Activated CD4-positive, CD25-positive, alpha-beta regulatory T cell treated with anti-CD3 and anti-CD28 coated beads, Interleukin-2, amount 50 U/mL, for 72 hours (primary cell): ENCODE data around the gene AMDHD2.
"Not testable (repeated sequence)": the region's sequence is repeated elsewhere in the genome, so short reads cannot be mapped to it uniquely, and the experiment has no call there.

Source experiments
- DNase-seq: peaks from one replicate; pipeline ENCODE4 v3.0.0; 2021

The AMDHD2 gene

DNA sequence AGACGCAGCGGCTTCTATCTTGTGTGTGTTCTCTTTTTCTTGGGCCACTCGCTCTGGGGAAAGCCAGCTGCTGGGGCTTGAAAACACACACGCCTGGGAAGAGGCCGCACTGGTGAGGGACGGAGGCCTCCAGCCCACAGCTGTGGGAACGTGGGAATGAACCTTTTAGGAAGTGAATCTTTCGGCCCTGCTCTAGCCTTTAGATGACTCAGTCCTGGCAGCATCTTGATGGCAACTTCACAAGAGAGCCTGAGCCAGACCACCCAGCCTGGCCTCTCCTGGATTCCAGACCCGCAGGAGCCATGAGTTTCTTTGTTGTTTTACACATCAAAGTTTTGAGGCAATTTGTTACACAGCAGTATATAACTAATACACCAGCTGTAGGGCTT is 15.4 kb downstream of the AMDHD2 start:
- DNase-seq, result no peak

- DNase-seq, result peak; percentile 91
These were observed 17.5 kb downstream of the AMDHD2 start, which contains the start of gene PDPK1 for GRCh38 chr16:2537451-2538379. PDPK1 (plus strand) TSS chr16:2538021; CDS start chr16:2538113, 92 bp downstream.

DNA sequence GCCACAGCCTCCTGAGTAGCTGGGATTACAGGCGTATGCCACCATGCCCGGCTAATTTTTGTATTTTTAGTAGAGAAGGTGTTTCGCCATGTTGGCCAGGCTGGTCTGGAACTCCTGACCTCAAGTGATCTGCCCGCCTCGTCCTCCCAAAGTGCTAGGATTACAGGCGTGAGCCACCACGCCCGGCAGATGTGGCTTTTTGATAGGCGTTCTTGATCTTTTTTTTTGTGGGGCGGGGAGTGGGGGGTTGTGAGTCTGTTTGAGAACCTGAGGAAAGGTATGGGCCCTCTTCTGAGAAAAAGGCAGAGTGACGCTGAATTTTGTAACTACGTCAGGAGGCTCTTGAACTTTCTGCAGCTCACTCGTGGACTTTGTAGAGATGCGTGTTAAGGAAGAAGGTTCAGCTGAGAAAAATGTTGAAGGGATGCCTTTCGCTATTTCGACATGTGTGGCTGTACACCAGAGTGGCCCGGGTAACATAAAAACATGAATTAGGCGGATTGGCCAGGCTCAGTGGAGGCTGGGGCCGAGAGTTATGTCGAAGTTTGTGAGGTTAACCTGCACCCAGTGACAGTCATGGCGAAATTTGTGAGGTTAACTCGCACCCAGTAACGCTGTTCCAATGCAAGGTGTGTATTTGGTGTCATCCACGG is 19.1 kb downstream of the AMDHD2 start:
- not testable (repeated sequence) for DNase-seq

- not testable (repeated sequence) for DNase-seq
These were observed 19.8 kb downstream of the AMDHD2 start for GRCh38 chr16:2539845-2540458.

- not testable (repeated sequence) for DNase-seq
These were observed 20.7 kb downstream of the AMDHD2 start for GRCh38 chr16:2540912-2541311.

- not testable (repeated sequence) for DNase-seq
These were observed 21.2 kb downstream of the AMDHD2 start for GRCh38 chr16:2541409-2541808.

DNA sequence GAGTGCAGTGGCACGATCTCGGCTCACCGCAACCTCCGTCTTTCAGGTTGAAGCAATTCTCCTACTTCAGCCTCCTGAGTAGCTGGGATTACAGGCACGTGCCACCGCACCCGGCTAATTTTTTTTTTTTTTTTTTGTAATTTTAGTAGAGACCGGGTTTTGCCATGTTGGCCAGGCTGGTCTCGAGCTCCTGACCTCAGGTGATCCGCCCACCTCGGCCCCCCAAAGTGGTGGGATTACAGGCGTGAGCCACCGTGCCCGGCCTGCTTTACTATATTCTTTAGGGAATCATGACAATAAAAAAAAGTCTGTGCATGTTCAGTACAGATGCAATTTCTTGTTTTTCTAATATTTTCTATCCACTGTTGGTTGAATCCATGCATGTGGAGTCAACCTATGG is 23.6 kb downstream of the AMDHD2 start:
- not testable (repeated sequence) for DNase-seq

DNA sequence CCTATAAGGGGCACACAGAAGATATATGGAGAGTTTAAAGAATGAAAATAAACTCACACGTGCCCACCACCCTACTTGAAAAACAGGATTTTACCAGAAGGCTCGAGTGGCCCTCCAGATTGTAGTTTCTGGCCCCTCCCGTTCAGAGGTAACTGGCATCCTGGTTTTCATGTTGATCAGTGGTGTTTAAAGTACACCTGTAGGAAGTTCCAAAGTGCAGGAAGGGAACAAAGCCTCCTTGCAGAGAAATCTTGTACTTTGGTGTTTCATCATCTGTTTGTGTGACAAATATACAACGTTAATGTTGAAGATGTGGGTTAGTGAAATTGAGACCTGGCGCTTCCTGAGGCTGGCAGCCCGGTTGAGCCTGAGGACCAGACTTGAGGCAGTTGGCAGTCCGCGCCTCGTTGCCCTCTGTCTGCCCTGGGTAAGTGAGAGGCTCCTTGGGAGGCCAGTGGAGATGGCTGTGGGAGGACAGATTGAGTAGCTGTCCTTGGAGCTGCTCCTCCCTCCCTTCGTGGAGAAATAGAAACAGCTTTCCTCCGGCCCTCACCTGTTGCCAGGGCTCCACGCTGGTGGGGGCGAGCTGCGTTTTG is 30.2 kb downstream of the AMDHD2 start:
- DNase-seq, result not testable (repeated sequence)

- not testable (repeated sequence) for DNase-seq
These were observed 31.3 kb downstream of the AMDHD2 start for GRCh38 chr16:2551420-2551889.

DNA sequence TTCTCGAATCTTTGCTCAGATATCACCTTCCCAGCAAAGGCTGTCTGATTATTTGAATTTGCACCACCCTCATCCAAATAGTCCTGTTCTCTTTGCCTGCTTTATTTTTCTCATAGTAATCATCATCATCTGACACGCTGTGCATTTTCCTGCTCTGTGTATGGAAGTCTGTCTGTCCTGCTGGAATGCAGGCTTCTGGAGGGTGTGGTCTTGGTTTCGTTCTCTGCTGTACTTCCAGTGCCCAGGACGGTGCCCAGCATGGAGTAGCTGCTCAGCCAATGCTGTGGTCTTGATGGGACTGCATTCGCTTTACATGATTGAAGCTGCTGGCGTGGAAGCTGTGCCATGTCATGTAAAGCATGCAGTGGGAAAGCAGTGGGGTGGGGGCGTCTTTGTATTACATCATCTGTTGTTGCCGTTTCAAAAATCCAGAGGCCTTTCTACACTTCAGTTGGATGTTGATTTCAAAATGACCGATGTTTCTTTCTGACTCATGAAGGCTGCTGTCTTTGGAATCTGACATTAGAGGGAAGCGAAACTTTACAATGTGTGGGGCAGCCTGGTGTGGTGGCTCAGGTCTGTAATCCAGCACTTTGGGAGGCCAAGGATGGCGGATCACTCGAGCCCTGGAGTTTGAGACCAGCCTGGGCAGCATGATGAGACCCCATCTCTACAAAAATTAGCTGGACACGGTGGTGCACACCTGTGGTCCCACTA is 34.7 kb downstream of the AMDHD2 start:
- not testable (repeated sequence) for DNase-seq

DNA sequence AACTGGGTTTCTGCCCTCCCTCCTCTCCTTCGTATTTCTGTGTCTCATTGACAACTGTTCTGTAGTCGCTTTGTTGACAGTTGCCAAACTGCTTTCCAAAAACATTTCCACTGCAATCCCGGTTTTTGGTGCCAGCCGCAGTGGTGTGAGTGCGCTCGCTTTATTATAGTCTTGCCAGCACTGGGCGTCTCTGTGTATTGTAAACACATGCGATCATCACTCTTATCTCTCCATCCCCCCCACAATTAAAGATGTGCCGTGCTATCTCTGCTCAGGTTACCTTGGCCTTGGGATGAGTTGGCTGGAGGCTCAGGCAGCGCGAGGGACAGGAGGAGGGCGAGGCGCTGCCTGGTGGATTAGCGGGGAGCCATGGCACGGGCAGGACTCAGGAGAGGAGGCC is 37.0 kb downstream of the AMDHD2 start:
- not testable (repeated sequence) for DNase-seq

DNA sequence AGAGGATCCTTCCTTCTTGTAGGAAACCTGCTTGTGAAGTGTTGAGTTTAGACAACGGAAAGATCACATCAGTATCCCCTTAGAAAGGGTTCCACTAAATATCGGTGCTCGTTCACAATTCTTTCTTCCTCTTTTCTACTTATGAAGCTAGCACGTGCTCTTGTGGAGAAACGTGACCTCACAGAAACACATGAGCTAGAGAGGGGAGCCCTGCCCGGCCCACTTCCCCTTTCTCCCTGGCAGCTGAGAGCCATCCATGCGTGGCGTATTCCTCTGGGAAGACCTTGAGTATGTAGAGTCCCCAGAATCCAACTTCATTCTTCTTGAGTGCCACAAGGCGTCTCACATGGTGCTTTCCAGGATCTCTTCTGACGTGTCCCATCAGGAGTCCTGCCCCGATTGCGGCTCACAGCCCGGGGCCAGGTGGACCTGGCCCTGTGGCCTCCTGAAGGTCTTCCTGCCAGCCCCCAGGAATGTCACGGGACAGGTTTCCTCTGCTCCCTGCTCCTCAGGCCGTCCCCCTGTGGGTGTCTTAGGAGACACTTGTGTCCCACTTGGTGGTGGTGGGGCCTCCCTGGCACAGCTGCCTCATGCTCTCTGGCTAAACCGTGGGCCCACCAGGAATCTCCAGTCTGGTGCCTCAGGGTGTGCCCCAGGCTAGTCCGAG is 40.1 kb downstream of the AMDHD2 start:
- DNase-seq, result not testable (repeated sequence)

GRCh38 chr16:2560798-2561133 is 40.6 kb downstream of the AMDHD2 start:
- DNase-seq, result peak; percentile 71

DNA sequence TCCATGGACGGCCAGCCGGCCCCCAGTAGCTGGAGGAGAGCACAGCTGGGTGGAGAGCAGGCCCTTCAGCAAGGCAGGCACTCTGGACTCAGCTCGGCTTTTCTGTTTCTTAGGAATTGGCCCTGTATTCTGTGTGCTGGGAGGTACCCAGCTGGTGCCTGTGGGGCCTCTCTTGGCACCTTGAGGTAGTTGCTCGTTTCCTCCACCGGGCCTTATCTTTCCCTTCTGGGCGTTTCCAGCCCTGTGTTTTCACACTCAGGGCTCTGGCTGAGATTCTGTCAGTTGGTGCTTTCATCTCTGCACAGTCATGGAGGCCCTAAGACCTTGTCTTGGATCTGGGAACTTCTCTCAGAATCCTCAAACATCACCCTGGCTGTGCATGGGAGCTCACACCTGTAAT is 47.3 kb downstream of the AMDHD2 start:
- DNase-seq, result not testable (repeated sequence)

DNA sequence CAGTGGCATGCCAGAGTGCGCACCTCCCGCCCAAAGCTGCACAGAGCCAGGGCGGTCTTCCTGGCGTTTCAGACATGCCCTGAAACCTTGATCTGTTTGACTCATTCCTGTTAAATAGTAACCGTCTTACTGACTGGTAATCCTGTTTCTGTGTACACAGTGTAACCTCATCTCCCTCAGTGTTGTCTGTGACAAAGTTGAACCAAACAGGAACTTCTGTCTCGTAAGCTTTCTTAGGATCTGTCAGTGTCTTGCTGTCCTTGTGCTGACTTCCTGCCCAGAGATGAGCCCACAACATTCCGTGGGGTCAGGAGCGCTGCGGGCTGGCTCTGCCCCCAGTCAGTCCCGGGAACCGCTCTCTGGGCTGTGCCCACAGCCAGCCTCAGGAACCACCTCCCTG is 48.4 kb downstream of the AMDHD2 start:
- not testable (repeated sequence) for DNase-seq

GRCh38 chr16:2572704-2573103 is 52.5 kb downstream of the AMDHD2 start:
- not testable (repeated sequence) for DNase-seq

- DNase-seq, result not testable (repeated sequence)
These were observed 55.7 kb downstream of the AMDHD2 start for GRCh38 chr16:2575839-2576238.

GRCh38 chr16:2577044-2577443 is 56.9 kb downstream of the AMDHD2 start:
- DNase-seq, result not testable (repeated sequence)

DNA sequence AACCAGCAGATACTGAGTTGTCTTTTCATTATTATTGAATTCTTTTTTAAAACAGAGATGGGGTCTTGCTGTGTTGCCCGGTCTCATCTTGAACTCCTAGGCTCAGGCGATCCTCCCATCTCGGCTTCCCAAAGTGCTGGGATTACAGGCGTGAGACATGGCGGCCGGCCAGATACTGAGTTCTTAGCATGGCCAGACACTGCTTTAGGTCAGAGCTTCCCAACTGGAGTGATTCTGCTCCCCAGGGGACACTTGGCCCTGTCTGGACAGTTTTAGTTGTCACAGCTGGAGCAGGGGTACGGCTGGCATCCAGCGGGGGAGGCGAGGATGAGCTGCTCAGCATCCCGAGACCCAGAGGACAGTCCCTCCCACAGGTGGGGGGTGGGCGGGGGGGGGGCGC is 58.7 kb downstream of the AMDHD2 start:
- DNase-seq, result not testable (repeated sequence)

GRCh38 chr16:2580143-2580542 is 60.0 kb downstream of the AMDHD2 start:
- not testable (repeated sequence) for DNase-seq

DNA sequence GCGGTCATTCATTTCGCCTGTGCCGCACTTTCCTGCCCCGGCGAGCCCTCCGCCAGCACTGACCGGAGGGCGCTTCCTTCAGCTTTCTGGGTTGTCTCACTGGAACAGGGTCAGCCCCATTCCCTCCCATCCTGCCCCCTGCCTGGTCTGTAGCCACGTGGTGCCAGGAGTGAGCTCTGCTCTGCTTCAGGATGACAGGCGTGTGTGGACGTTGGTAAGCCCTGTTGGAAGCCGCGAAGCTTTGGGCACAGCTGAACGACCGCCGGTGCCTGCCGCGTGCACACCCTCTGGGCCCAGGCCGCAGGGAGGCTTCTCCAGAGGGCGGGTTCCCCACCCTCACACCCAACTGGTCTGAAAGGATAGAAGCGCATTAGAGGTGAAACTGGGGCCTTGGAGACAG is 60.6 kb downstream of the AMDHD2 start:
- DNase-seq, result not testable (repeated sequence)
